H1 (cell line): Measurements from ENCODE around the gene TRMT13.

Experiments used
- BCL11A ChIP-seq, 2 experiments: IDR thresholded peaks; one replicate each; pipeline ENCODE4 v1.6.1; 2011; ENCODE audit warnings: low read depth in 2 of 2, low read length in 2 of 2, mild to moderate bottlenecking in 2 of 2
- EGR1 ChIP-seq: IDR thresholded peaks from 2 replicates; pipeline ENCODE4 v1.6.1; 2011; ENCODE audit warnings: low read depth, low read length, borderline replicate concordance
- GABPA ChIP-seq: IDR thresholded peaks from 2 replicates; pipeline ENCODE4 v1.6.1; 2011; ENCODE audit warnings: mild to moderate bottlenecking, low read length, moderate library complexity, borderline replicate concordance; ENCODE audit not compliant: insufficient read depth
- HDAC6 ChIP-seq: IDR thresholded peaks from one replicate; pipeline ENCODE4 v1.7.1; 2012; ENCODE audit warnings: low read depth, mild to moderate bottlenecking, inconsistent platforms, low read length, moderate library complexity
- RXRA ChIP-seq: IDR thresholded peaks from 2 replicates; pipeline ENCODE4 v1.6.1; 2011; ENCODE audit warnings: low read depth, mild to moderate bottlenecking, low read length, moderate library complexity; ENCODE audit not compliant: insufficient read depth
- SIN3A ChIP-seq, 2 experiments: IDR thresholded peaks in 1 of 2; conservative IDR thresholded peaks in 1 of 2; 2 replicates each; pipeline ENCODE4 v1.6.1; 2011 to 2012; ENCODE audit warnings: low read length in 2 of 2, improper control_type of control experiment in 1 of 2, low read depth in 1 of 2, mild to moderate bottlenecking in 1 of 2
- TAF1 ChIP-seq: IDR thresholded peaks from 2 replicates; pipeline ENCODE4 v1.6.1; 2011; ENCODE audit warnings: mild to moderate bottlenecking, low read depth, low read length
- TF ChIP-seq, protein P1 (sequence below), 3 experiments: IDR thresholded peaks; 1 replicate in 2 of 3; 2 replicates in 1 of 3; pipeline versions ENCODE4 v1.5.1 to v1.6.1; 2011; ENCODE audit warnings: low read length in 3 of 3, mild to moderate bottlenecking in 3 of 3, inconsistent platforms in 2 of 3, low read depth in 1 of 3, moderate library complexity in 1 of 3; ENCODE audit not compliant: insufficient read depth in 1 of 3; ENCODE audit errors: control extremely low read depth in 1 of 3
- TF ChIP-seq, protein P2 (sequence below): IDR thresholded peaks from 2 replicates; pipeline ENCODE4 v1.6.1; 2011; ENCODE audit warnings: low read length, improper control_type of control experiment

DNA sequence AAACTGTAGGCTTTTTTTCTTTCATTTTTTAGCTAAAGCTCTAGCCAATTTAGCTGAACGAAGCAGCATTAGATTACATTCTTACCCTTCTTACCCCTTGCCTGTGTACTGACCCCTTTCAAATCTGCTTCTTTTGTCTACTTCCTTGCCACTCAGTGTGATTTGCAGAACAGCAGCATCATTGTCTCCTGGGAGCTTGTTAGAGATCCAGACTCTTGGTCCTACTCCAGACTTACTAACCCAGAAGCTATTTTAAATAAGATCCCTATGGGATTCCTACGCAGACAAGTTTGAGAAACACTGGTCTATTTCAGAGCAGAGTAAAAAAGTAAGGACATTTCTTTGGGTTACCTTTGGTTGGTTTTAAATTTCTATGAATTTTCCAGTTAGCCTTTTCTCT is 31.3 kb downstream of the TRMT13 start:
- TF ChIP-seq, protein P1, sequence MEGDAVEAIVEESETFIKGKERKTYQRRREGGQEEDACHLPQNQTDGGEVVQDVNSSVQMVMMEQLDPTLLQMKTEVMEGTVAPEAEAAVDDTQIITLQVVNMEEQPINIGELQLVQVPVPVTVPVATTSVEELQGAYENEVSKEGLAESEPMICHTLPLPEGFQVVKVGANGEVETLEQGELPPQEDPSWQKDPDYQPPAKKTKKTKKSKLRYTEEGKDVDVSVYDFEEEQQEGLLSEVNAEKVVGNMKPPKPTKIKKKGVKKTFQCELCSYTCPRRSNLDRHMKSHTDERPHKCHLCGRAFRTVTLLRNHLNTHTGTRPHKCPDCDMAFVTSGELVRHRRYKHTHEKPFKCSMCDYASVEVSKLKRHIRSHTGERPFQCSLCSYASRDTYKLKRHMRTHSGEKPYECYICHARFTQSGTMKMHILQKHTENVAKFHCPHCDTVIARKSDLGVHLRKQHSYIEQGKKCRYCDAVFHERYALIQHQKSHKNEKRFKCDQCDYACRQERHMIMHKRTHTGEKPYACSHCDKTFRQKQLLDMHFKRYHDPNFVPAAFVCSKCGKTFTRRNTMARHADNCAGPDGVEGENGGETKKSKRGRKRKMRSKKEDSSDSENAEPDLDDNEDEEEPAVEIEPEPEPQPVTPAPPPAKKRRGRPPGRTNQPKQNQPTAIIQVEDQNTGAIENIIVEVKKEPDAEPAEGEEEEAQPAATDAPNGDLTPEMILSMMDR (IDR thresholded peaks at IDR 0.05; ENCODE audit: control extremely low read depth in 1 of 3, insufficient read depth in 1 of 3, low read depth in 1 of 3, low read length in 3 of 3) = no peak
- TF ChIP-seq HDAC6 (no peak), EGR1 (no peak), GABPA (no peak), TAF1 (no peak), RXRA (no peak), BCL11A (IDR thresholded peaks at IDR 0.05; ENCODE audit: low read depth in 2 of 2, low read length in 2 of 2) (no peak), SIN3A (conservative IDR thresholded peaks at IDR 0.05 in 1 of 2, IDR thresholded peaks at IDR 0.05 in 1 of 2; ENCODE audit: low read depth in 1 of 2, low read length in 2 of 2) (no peak)
- TF ChIP-seq, protein P2, sequence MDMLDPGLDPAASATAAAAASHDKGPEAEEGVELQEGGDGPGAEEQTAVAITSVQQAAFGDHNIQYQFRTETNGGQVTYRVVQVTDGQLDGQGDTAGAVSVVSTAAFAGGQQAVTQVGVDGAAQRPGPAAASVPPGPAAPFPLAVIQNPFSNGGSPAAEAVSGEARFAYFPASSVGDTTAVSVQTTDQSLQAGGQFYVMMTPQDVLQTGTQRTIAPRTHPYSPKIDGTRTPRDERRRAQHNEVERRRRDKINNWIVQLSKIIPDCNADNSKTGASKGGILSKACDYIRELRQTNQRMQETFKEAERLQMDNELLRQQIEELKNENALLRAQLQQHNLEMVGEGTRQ = no peak
